NCI-H2196 (cell line): ENCODE data around the gene USP1.

Experiments used
- DNase-seq: peaks from one replicate; lab custom pipeline; 2025; ENCODE audit not compliant: unreplicated experiment; lab: John Stamatoyannopoulos, UW

Gene USP1

GRCh38 chr1:62426794-62427193 is 10.1 kb upstream of the USP1 start:
- DNase-seq, result no peak

DNA sequence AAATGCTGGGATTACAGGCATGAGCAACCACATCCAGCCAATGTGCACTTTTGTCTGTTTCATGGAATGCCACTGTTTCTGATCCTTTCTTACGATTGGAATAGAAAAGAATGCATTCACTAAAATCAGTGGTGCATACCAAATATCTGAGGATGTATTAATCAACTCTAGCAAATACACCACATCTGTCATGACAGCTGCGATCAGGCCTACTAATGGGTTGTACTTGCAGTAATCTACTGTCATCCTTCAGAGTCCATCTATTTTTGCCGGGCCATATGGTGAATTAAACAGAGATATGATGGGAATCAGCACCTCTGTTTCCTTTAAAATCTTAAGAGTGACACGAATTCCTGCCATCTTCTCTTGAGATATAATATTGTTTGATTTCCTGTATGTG is 8.5 kb upstream of the USP1 start:
- DNase-seq, result no peak

GRCh38 chr1:62429581-62429980 is 7.3 kb upstream of the USP1 start:
- DNase-seq, result no peak

DNA sequence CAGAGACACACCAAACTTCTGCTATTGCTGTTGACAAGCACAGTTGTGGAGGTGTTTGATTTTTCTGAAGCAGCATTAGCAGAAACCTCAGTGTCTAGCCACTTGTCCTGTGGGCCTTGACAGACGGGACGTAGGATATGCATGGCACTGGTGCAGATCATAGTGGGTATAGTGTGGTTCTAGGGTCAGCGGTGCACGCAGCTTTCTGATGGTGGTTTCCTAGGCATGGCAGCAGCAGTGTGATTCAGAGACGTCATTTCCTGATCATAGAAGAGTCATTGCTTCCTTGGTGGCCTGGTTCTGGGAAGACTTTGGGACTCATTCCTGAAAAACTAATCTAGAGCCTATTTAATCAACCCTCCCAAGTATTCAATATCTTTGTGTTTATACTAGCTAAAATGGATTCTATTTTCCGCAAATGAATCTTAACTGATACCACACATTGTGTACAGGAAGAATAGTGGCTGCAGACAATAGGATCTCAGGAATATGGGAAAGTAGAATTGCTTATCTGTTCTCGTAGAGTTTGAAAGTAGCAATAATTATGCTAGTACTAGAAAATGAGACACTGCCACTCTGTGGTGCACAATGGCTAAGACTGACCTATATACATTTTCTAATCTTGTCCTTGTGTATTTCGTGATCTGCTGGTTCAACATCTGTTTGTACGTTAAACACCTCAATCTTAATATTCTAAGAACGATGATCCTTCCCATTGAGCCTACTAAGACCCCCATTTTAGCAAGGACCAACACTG is 2.8 kb upstream of the USP1 start:
- DNase-seq, result no peak

GRCh38 chr1:62434618-62435001 is 2.2 kb upstream of the USP1 start:
- no peak for DNase-seq

- no peak for DNase-seq
These were observed 1.4 kb upstream of the USP1 start for GRCh38 chr1:62435231-62436038.

GRCh38 chr1:62436039-62436465 is 797 bp upstream of the USP1 start:
- DNase-seq, result peak; percentile 100

DNA sequence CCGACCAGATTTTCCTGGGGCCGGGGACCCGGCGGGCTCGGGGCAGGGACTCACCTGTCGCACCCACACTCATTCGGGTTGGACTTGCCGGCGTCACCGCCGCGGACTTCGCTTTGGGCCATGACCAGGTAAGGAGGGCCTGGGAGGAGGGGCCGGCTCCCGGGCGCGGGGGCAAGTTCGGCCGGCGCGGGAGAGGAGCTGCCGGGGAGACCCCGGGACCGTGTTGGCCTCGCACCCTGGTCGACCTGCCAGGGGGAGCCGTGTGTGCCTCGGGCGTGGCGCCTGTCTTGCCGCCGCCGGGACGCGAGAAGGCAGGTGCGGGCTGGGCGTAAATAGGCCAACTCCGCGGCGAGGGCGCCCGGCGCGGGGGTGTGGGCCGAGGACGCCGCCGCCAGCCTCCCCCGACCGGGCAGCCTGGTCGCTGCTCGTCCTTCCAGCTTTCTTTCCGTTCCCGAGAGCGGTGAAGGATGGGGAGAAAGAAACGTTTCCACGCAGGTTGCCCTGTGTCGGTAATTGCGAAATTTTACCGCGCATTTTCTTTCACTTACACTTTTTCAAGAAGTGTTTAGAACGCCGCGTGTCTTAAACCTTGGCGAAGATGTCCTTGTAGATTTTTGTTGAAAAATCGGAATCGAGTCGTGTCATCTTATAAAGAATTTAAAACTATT is 558 bp downstream of the USP1 start:
- no peak for DNase-seq

GRCh38 chr1:62438163-62438562 is 1.3 kb downstream of the USP1 start:
- no peak for DNase-seq

DNA sequence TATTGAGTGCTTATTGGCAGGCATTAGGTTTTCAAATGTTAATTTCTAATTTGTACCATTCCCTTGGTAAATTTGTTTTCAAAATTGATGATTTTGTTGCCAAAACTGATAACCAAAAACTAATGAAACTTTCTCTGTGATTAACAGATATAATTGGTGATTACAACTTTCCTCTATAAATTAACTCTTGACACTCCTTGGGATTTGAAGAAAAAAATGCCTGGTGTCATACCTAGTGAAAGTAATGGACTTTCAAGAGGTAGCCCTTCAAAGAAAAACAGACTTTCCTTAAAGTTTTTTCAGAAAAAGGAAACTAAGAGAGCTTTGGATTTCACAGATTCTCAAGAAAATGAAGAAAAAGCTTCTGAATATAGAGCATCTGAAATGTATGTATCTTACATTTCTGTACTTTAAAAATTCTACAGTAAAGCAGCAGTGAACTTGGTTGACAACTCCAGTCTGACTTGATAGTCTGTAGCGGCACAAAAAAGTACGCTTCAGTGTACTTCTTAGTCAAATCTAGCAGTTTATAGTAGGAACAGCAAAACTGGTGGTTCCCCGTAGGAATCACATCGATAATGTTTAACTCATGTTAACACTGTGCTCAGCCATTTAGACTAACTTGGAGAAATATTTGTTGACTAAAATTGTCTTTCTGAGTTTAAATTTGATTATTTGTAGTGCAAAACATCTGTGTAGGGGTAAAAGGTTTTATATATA is 3.0 kb downstream of the USP1 start:
- DNase-seq, result no peak

DNA sequence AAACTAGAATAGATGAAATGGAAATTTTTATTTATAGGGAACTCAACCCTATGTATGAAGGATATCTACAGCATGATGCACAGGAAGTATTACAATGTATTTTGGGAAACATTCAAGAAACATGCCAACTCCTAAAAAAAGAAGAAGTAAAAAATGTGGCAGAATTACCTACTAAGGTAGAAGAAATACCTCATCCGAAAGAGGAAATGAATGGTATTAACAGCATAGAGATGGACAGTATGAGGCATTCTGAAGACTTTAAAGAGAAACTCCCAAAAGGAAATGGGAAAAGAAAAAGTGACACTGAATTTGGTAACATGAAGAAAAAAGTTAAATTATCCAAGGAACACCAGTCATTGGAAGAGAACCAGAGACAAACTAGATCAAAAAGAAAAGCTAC is 7.9 kb downstream of the USP1 start:
- DNase-seq, result no peak

- DNase-seq, result no peak
These were observed 11.5 kb downstream of the USP1 start for GRCh38 chr1:62448221-62448933.

GRCh38 chr1:62450301-62450700 is 13.5 kb downstream of the USP1 start:
- DNase-seq, result no peak

GRCh38 chr1:62452951-62453350 is 16.1 kb downstream of the USP1 start:
- no peak for DNase-seq

DNA sequence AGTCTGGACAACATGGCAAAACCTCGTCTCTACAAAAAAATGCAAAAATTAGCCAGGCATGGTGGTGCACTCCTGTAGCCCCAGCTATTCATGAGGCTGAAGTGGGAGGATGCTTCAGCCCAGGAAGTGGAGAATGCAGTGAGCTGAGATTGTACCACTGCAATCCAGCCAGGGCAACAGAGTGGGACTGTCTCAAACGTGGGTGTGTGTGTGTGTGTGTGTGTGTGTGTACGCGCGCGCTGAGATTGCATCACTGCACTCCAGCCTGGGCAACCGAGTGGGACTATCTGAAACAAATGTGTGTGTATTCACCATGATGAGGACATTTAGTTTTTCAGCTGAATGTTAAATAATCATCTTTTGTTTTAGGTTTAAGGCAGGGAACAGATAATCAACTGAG is 21.1 kb downstream of the USP1 start:
- no peak for DNase-seq

DNA sequence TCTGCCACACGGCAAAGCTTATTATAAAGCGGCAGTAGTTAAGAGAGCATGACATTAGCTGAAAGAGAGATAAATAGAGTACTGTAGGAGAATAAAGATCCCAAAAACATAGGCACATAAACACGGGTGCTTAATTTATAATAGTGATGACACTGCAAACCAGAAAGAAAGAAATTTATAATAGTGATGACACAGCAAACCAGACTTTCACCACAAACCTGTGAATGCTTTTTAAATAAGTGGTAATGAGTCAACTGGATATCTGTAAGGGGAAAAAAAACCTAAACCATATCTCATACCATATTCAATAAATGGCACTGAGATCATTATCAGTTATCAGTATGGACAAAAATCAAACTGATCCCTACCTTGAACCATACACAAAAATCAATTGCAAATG is 25.5 kb downstream of the USP1 start:
- DNase-seq, result no peak

DNA sequence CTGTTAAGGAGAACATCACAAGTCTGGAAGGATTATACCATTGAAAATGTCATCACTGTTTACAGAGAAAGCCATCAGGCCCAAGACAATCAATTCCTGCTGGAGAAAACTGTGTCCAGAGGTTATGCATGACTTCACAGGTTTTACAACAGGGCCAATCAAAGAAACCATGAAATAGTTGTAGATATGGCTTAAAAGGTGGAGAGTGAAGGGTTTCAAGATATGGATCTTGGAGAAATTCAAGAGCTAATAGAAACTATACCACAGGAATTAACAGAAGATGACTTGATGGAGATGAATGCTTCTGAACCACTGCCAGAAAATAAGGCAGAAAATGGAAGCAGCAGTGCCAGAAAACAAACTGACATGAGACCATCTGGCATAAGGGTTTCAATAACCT is 30.2 kb downstream of the USP1 start:
- DNase-seq, result no peak

- DNase-seq, result no peak
These were observed 39.8 kb downstream of the USP1 start for GRCh38 chr1:62476525-62477219.

- no peak for DNase-seq
These were observed 44.8 kb downstream of the USP1 start for GRCh38 chr1:62481681-62482080.

- no peak for DNase-seq
These were observed 48.1 kb downstream of the USP1 start for GRCh38 chr1:62484824-62485468.
